ENCODE measurements around the gene OPTN. TPM values are rescaled to one million over a fixed set of nuclear protein-coding genes. Genes with fewer than 3 reads are reported as not detected.
A peak's percentile ranks its signal among the peaks of the same experiment; 100 is the strongest.

OPTN gene
- total RNA-seq, 1 experiment from 2014 or later, result 13.5 TPM

DNA sequence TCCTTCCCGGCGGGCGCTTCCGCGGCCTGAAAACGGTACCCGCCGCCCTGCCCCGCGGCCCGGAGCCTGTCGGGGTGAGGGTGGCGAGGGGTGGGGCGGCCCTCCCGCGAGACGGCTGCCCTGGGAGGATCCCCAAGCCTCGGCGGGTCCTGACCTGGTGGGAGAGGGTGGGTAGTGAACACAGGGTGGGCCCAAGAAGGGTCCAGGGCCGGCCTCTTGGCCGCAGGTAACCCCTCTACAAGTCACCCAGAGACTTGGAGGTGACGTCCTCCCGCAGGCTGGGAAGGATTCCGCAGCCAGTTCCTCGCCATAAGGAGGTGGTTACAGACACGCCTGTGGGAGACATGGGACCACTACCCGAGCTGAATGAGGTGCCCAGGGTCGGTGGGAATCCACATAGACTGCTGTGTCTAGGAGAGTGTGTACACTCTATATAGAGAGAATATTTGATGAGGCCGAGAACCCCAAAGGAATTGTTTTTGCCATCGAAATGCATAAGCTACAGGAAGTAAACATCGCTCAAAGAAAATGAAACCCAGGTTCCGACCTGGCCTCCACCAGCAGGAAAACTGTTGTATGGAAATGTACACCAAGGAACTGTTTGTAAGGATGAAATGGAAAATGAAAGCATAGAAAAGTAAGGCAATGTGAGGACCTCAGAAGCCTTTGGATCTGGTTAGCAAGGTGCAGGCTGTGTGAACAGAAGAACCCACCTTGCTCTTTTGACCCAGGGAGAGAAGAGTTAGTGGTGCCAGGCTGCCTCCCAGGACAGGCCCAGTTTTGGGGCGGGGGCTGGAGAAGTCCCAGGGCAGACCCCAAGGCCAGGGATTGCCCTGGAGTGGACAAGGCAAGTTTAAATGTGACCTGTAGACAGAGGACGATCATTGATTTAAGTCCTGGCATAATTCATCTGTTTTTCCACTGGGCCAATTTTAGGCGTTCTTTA lies 659 bp downstream of the OPTN start:
- no peak for TF ChIP-seq EZH2 (IDR thresholded peaks at IDR 0.05; ENCODE audit: borderline replicate concordance, low read depth, low read length, poor library complexity, severe bottlenecking)
- TF ChIP-seq, protein P1, sequence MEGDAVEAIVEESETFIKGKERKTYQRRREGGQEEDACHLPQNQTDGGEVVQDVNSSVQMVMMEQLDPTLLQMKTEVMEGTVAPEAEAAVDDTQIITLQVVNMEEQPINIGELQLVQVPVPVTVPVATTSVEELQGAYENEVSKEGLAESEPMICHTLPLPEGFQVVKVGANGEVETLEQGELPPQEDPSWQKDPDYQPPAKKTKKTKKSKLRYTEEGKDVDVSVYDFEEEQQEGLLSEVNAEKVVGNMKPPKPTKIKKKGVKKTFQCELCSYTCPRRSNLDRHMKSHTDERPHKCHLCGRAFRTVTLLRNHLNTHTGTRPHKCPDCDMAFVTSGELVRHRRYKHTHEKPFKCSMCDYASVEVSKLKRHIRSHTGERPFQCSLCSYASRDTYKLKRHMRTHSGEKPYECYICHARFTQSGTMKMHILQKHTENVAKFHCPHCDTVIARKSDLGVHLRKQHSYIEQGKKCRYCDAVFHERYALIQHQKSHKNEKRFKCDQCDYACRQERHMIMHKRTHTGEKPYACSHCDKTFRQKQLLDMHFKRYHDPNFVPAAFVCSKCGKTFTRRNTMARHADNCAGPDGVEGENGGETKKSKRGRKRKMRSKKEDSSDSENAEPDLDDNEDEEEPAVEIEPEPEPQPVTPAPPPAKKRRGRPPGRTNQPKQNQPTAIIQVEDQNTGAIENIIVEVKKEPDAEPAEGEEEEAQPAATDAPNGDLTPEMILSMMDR (conservative IDR thresholded peaks at IDR 0.05; ENCODE audit: low read depth, low read length), result no peak
- POLR2A ChIA-PET (ENCODE audit: low non-redundant PET), result no interaction called here
- H3K9me3 ChIP-seq (ENCODE audit: low read depth, low read length, poor library complexity, severe bottlenecking), result no peaks in the 10 kb centered on the region
- no peaks in the 10 kb centered on the region for H3K27me3 ChIP-seq (replicated peaks; ENCODE audit: insufficient read depth, low read depth, low read length, poor library complexity)
- no peak overlapping the region for H3K27ac ChIP-seq (ENCODE audit: low read depth, low read length, poor library complexity, severe bottlenecking)
- H3K4me1 ChIP-seq (ENCODE audit: insufficient read depth, low read length, poor library complexity, severe bottlenecking), result peaks cover 6% of the 10 kb centered on the region
- CTCF ChIA-PET, result interaction anchor here (0.6 to 1.0 kb wide), 2 partner anchors 195 to 833 kb away, joined by 3 to 5 read pairs; no protein-coding TSS in a partner anchor
- intact Hi-C loops (cut with micrococcal nuclease; ENCODE audit: unreplicated experiment), result no loop called here
- no peaks in the 10 kb centered on the region for H3K36me3 ChIP-seq (ENCODE audit: insufficient read depth, low read length, poor library complexity, severe bottlenecking)
- no TSS peak for BruUV-seq (replicated peaks)
- peak overlapping the region; percentile 78 for H3K4me3 ChIP-seq (ENCODE audit: low read depth, low read length, poor library complexity, severe bottlenecking)
- DNase-seq (ENCODE audit: low spot score), result no peak

DNA sequence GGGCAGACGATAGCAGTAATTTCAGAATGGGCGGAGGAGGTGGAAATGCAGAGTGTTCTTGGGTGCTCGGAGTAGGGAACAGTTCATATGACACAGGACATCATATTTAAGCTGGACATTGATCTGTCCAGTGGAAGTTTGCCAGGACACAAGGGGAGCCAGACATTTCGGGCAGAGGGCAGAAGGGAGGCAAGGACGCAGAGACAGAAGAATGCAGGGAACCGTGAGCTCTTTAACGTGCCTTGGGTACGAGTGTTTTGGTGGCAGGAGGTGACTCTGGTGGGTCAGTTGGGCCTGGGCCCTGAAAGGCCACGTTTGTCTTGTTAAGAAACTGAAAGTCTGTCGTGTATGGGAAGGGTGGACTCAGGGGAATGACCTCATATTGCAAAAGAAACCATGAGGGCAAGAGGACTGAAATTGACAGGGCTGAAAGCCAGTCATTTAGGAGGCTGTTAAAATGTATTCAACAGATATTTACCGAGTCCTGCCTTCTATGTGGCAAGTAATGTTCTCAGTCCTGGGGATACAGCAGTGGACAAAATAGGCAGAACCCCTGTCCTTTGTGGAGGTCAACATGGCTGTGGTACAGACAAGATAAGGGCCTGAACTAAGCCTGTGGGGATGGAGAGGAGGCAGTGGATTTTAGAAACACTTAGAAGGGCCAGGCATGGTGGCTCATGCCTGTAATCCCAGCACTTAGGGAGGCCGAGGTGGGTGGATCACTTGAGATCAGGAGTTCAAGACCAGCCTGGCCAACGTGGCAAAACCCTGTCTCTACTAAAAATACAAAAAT lies 2.2 kb downstream of the OPTN start:
- TF ChIP-seq, protein P1 (conservative IDR thresholded peaks at IDR 0.05; ENCODE audit: low read depth, low read length), result no peak
- no peak for TF ChIP-seq EZH2 (IDR thresholded peaks at IDR 0.05; ENCODE audit: borderline replicate concordance, low read depth, low read length, poor library complexity, severe bottlenecking)
- POLR2A ChIA-PET (ENCODE audit: low non-redundant PET), result no interaction called here
- no peaks in the 10 kb centered on the region for H3K36me3 ChIP-seq (ENCODE audit: insufficient read depth, low read length, poor library complexity, severe bottlenecking)
- no peaks in the 10 kb centered on the region for H3K27me3 ChIP-seq (replicated peaks; ENCODE audit: insufficient read depth, low read depth, low read length, poor library complexity)
- intact Hi-C loops (cut with micrococcal nuclease; ENCODE audit: unreplicated experiment), result no loop called here
- H3K9me3 ChIP-seq (ENCODE audit: low read depth, low read length, poor library complexity, severe bottlenecking), result no peaks in the 10 kb centered on the region
- no TSS peak for BruUV-seq (replicated peaks)
- no peak for DNase-seq (ENCODE audit: low spot score)
- H3K4me1 ChIP-seq (ENCODE audit: insufficient read depth, low read length, poor library complexity, severe bottlenecking), result peaks cover 6% of the 10 kb centered on the region
- no peak overlapping the region for H3K4me3 ChIP-seq (ENCODE audit: low read depth, low read length, poor library complexity, severe bottlenecking)
- CTCF ChIA-PET, result no interaction called here
- H3K27ac ChIP-seq (ENCODE audit: low read depth, low read length, poor library complexity, severe bottlenecking), result no peak overlapping the region

DNA sequence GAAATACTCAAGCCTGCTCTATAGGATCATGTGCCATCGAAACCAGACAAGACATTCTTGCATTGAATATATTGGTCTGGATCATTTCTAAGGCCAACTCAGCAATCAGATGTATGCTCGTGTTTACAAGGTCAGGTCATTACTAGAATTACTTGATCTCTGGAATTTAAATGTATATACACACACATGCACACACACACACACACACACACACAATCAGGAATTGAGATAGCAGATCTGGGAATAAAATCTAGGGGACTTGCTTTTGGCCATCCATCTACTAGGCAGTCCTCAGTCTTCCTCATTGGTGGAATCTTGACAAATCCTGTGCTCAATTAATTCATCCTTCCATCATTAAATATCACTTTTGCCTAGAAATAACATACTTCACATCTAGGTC lies 3.6 kb downstream of the OPTN start:
- TF ChIP-seq, protein P1 (conservative IDR thresholded peaks at IDR 0.05; ENCODE audit: low read depth, low read length), result no peak
- TF ChIP-seq EZH2 (IDR thresholded peaks at IDR 0.05; ENCODE audit: borderline replicate concordance, low read depth, low read length, poor library complexity, severe bottlenecking), result no peak
- intact Hi-C loops (cut with micrococcal nuclease; ENCODE audit: unreplicated experiment), result no loop called here
- Histone ChIP-seq H3K36me3 (ENCODE audit: insufficient read depth, low read length, poor library complexity, severe bottlenecking) (no peaks in the 10 kb centered on the region), H3K27ac (ENCODE audit: low read depth, low read length, poor library complexity, severe bottlenecking) (no peak overlapping the region), H3K4me1 (ENCODE audit: insufficient read depth, low read length, poor library complexity, severe bottlenecking) (peaks cover 6% of the 10 kb centered on the region), H3K4me3 (ENCODE audit: low read depth, low read length, poor library complexity, severe bottlenecking) (no peak overlapping the region), H3K27me3 (replicated peaks; ENCODE audit: insufficient read depth, low read depth, low read length, poor library complexity) (no peaks in the 10 kb centered on the region), H3K9me3 (ENCODE audit: low read depth, low read length, poor library complexity, severe bottlenecking) (no peaks in the 10 kb centered on the region)
- ChIA-PET CTCF (no interaction called here), POLR2A (ENCODE audit: low non-redundant PET) (no interaction called here)
- DNase-seq (ENCODE audit: low spot score), result no peak
- BruUV-seq (replicated peaks), result no TSS peak

Data from A673 (cell line).